ENCODE measurements around the gene MECP2.

MECP2 gene

GRCh38 chrX:154059231-154059630 lies 38.3 kb downstream of the MECP2 start:
- DNase-seq: no peak

DNA sequence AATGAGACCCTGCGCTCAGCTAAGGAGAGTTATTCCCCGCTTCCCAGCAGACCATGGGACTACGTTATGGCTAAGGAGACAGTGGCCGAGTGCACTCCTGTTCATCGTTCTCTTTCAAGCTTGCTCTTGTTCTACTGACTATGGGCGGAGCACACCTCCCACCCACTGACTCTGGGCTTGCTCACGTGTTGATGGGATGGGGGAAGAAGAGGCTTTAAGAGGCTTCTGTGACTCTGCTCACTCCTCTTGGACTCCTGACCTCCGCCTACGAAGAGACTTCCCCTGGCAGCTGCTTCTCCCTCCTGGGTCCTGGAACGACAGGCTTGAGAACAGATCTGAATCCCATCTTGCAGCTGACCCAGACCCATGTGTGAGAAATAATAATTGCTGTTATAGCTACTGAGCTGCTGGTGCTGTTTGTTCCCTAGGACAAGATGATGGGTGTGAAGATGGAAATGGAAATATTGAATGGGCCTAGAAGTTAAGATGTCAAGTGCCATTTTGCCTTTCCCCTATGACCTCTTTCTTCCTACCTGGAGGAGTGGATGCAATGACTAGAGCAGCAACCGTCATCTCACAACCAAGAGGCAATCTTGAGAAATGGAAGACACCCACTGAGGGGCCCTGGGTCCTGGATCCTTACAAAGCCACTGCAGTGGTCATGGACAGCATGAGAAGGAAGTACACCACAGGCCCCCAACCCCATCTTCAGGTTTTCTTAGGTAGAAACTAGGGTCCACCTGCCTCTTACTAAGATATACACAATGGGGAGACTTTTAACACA lies 39.1 kb downstream of the MECP2 start:
- DNase-seq: no peak

GRCh38 chrX:154057791-154058190 lies 39.7 kb downstream of the MECP2 start:
- no peak for DNase-seq

DNA sequence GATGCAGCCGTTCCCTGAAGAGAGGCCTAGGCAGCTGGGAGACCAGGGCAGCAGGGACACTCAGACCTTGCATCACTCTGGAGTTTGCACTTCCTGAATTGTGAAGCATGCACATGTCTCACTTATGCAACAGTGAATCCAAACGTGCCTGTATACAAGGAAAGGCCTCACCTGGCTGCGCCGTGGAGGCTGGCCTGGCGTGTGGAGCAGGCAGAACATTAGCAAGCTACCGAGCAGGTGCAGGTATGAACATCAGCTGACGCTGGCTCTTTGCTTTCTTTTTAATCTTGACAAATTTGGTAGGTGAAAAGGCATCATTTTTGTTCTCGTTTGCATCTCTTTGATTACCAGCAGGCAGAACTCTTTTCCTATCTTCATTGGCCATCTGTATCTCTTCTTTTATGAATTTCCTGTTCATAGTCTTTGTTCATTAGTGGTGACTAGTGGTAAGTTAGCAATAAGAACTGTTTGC lies 40.7 kb downstream of the MECP2 start:
- no peak for DNase-seq

DNA sequence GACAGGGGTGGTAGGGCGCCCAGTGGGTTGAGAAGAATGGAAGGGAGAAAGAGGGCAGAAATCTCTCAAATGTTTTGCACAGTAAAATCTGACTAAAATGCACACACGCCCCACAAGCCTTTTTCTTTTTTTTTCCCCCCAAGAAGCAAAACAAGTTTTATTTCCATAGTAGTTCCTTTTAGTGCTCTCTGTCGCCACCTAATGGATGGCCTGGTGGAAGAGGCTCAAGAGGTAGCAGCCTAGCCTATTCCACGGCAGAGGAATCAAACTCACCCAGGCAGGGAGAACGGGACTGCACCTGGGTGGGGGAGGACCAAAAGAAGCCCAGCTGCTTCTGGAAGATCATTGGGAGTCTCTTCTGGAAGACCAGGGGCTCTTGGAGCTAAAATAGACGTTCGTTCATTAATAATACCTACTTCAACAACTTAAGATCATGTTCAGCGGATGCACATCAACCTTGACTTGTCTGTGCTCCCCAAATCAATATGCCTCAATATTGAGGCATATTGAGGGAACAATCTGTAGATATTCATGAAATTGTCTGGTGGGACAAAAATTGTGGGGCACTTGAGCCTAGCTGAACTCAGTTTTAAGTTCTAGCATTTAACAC lies 46.2 kb downstream of the MECP2 start:
- DNase-seq: peak; percentile 67 to 71

- DNase-seq: no peak
Measured at GRCh38 chrX:154050113-154050495, 47.4 kb downstream of the MECP2 start.

DNA sequence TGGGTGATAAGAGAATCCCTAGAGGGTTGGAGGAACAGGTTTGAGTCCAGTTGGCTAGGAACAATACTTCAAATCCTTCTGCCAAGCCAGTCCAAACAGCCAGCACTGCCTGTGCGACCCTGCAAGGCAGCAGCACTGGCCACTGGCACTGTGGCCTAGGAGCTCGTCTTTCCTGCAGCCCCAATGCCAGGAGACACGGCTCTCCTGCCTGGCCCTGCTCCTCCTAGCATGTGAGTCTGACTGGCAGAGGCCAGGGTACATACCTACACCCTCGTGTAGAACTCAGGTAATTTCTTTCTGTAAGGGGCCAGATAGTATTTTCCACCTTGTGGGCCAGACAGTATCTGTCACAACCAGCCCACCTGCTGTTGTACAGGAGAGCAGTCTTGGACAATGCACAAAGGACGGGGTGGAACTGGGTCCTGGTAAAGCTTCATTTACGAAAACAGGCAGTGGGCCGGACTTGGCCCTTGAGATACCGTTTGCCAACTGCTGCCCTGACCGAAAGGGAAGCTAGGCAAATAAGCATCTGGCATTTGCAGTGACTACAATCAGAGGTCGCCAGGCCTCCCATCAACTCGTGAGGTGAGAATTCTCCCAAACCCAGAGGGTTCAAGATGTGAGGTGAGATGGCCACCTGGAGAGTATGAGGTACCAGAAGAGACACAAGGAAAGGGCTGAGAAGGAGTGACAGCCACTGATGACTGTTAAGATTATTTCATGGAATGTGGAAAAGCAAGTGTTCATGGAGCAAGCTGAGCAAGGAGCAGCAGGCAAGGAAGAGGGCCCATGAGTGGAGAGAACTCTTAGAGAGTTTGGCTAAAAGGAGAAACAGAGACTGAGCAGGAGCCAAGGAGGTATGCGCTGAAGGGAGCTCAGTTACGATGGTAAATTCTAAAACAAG lies 48.1 kb downstream of the MECP2 start:
- no peak for DNase-seq

GRCh38 chrX:154048398-154048797 lies 49.1 kb downstream of the MECP2 start:
- no peak for DNase-seq

DNA sequence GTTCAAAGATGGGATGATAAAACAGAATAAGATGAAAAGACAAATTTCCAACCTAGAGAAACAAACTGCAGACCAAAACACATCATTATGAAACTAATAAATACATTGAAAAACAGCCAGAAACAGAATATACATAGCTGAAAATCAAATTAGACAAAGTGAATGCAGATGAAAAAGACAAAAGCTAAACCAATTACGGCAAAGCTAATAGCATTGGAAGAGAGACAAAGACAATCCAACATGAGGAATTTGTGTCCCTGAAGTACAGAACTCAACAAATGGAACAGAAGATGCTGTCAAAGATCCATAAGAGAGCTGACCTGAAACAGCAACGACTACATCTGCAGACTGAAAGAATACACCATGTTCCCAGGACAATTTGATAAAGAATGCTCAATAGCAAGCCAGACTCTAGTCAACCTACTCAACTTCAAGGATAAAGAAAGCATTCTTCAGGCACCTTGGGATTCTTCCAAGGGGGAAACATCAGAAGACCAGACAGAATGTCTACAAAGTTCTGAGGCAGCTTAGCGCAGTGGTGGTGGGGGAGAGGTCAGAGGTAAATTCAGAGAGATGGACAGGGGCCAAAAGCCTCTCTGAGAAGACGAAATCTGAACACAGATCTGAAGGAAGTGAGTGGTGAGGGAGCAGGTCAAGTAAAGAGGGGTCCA lies 50.4 kb downstream of the MECP2 start:
- no peak for DNase-seq

DNA sequence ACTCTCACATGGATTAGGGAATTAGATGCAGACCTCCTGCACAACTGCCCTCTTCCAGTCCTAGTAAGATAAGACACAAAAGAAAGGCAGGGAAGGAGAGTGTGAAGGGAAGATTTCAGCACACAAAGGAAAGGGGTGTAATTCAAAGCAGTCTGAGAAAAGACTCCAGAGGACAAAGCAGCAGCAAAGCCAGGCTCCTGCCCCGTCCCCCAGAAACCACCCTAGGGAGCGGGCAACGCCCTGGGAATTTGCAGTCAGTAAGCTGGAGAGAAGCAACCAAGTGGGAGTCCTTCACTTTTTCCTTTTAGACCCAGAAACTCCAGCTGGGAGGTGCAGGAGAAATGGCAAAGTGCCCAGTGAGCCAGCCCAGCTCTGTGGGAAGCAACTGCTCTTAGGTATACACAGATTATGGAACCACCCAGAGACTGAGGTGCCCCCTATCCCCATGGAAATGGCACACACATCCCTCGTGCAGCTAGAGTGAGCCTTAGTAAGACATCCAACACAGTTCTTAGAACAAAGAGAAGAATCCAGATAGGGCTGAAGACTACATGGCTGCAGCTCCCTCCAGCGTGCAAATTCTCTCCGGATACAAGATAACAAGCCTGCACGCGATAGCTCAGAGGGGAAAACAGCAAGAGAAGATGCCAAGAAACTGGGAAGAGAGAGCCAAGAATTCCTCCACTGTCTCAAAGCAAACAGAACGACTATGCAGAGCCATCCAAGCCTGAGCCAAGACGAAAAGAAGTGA lies 51.3 kb downstream of the MECP2 start:
- no peak for DNase-seq

DNA sequence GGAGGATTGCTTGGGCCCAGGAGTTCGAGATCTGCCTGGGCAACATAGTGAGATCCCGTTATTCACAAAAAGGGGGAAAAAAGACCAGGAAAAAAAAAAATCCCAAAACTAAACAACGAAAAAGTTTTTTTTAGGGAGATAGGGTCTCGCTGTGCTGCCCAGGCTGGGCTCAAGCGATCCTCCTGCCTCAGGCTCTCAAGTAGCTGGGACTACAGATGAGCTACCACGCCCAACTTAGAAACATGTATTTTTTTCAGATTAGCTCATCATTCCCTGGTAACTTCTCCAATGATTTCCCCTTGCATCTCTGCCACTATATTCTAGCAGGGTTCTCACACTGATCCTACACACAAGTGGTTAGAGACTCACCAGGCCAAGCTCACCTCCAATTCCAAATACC lies 53.4 kb downstream of the MECP2 start:
- DNase-seq: no peak

GRCh38 chrX:154043003-154043763 lies 54.3 kb downstream of the MECP2 start:
- DNase-seq: no peak

- DNase-seq: no peak
Measured at GRCh38 chrX:154040863-154041262, 56.7 kb downstream of the MECP2 start.

- no peak for DNase-seq
Measured at GRCh38 chrX:154040307-154040756, 57.2 kb downstream of the MECP2 start.

GRCh38 chrX:154039577-154039976 lies 57.9 kb downstream of the MECP2 start:
- DNase-seq: no peak

- no peak for DNase-seq
Measured at GRCh38 chrX:154038656-154039055, 58.9 kb downstream of the MECP2 start.

GRCh38 chrX:154037754-154038153 lies 59.8 kb downstream of the MECP2 start:
- DNase-seq: no peak

DNA sequence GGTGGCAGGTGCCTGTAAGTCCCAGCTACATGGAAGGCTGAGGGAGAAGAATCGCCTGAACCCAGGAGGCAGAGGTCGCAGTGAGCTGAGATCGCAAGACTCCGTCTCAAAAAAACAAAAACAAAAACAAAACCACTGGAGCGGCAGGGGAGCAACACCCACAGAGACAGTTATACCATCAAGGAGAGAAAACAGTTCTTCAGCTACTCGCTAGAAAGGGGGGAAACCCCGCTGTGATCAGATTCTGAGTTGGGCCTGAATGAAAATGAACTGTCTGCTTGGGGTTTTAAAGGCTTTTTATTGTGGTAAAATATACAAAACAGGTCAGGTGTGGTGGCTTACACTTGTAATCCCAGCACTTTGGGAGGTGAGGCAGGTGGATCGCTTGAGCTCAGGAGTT lies 61.0 kb downstream of the MECP2 start:
- no peak for DNase-seq

DNA sequence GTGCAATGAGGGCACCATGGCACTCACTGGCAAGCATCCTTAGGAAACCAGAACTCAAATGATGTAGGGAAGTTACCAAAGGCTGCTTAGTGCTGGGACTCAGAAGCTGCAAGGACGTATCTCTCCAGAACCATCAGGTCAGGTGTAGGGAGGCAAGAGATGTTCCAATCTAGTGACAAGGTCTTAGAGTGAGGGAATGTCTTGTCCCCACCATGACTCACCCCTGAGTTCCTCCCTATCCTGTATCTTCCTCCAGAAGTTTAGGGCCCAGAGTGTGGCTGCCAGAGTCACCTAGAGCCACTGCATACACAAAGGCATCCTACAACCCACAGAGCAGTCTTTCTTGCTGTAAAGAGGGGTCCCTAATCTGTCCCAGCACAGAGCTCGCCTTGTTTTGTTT lies 63.7 kb downstream of the MECP2 start:
- DNase-seq: no peak

DNA sequence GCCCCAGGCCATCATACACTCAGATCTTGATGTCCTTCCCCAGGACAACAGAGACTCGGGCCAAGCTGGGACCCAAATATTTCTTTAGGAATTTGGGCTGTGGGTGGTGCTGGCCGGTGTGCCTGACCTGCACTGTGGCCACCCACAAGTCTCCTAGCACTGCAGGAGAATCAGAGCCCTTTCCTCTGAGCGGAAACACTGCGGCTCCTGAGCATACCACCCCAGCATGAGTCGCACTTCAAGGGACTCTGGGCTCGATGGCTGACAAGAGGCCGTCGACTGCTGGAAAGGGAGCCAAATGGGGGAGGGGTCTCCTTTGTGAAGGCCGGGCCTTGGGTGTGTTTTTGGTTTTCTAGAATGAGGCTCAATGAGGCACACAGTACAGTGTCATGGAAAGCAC lies 64.9 kb downstream of the MECP2 start:
- DNase-seq: no peak

DNA sequence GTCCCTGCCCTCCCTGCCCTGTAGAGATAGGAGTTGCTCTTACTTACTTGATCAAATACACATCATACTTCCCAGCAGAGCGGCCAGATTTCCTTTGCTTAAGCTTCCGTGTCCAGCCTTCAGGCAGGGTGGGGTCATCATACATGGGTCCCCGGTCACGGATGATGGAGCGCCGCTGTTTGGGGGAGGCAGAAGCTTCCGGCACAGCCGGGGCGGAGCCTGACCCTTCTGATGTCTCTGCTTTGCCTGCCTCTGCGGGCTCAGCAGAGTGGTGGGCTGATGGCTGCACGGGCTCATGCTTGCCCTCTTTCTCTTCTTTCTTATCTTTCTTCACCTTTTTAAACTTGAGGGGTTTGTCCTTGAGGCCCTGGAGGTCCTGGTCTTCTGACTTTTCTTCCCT lies 65.4 kb downstream of the MECP2 start:
- no peak for DNase-seq

Measured in stimulated activated CD4-positive, alpha-beta T cell treated with anti-CD3 and anti-CD28 coated beads, Interleukin-2, amount 100 ng/mL, for 48 hours (primary cell).